H1 (cell line): Measurements from ENCODE around the gene FAM177A1. TPM values are rescaled to one million over a fixed set of nuclear protein-coding genes. Genes with fewer than 3 reads are reported as not detected.

Experiments used
- CTCF ChIA-PET: fragments of 300-600 bp; sonication (Branson Sonifier 250); formaldehyde crosslinking; loops from one replicate; lab custom pipeline; 2021; ENCODE audit not compliant: partially characterized antibody; lab: Charles Lee
- POLR2A ChIA-PET: fragments of 300-600 bp; sonication (Branson Sonifier 250); formaldehyde crosslinking; loops from one replicate; lab custom pipeline; 2021; ENCODE audit warnings: inconsistent platforms; ENCODE audit not compliant: partially characterized antibody; lab: Charles Lee
- DNase-seq, 2 experiments: peaks; one replicate each; pipeline versions ENCODE4 v3.0.0 to v3.0.0-alpha.2; 2010 to 2022; ENCODE audit warnings: low spot score in 2 of 2, low read depth in 1 of 2, mixed read lengths in 1 of 2
- FAIRE-seq: peaks from 2 replicates; lab custom pipeline; 2011; peaks lifted over from hg19 to GRCh38; lab: Jason Lieb, UNC
- H2AFZ ChIP-seq: 2 replicates; pipeline ENCODE4 v1.8.1; 2012; ENCODE audit warnings: low read length, inconsistent platforms
- H2AK5ac ChIP-seq: 2 replicates; pipeline ENCODE4 v1.6.1; 2013; ENCODE audit warnings: low read depth, low read length
- H2BK120ac ChIP-seq: replicated peaks from 2 replicates; pipeline ENCODE3; 2013; ENCODE audit warnings: low read depth, low read length, inconsistent platforms
- H2BK12ac ChIP-seq: 2 replicates; pipeline ENCODE4 v1.6.1; 2013; ENCODE audit warnings: low read depth, low read length
- H2BK15ac ChIP-seq: 2 replicates; pipeline ENCODE4 v1.6.1; 2013; ENCODE audit warnings: low read length
- H2BK20ac ChIP-seq: 2 replicates; pipeline ENCODE4 v1.6.1; 2013; ENCODE audit warnings: low read length
- H2BK5ac ChIP-seq: 2 replicates; pipeline ENCODE4 v1.6.1; 2013; ENCODE audit warnings: low read depth, low read length
- H3K14ac ChIP-seq: 2 replicates; pipeline ENCODE4 v1.6.1; 2013; ENCODE audit warnings: inconsistent platforms; ENCODE audit not compliant: insufficient read length
- H3K18ac ChIP-seq: 2 replicates; pipeline ENCODE4 v1.6.1; 2013; ENCODE audit warnings: low read length; ENCODE audit errors: extremely low read depth
- H3K23ac ChIP-seq: 2 replicates; pipeline ENCODE4 v1.6.1; 2013; ENCODE audit warnings: inconsistent platforms; ENCODE audit not compliant: insufficient read length
- H3K23me2 ChIP-seq: 2 replicates; pipeline ENCODE4 v1.6.1; 2013; ENCODE audit warnings: low read depth, low read length
- H3K27ac ChIP-seq: 2 replicates; pipeline ENCODE4 v1.6.1; 2011; ENCODE audit warnings: low read depth, low read length, inconsistent platforms
- H3K27me3 ChIP-seq, 4 experiments: replicated peaks in 1 of 4; 1 replicate in 1 of 4; 2 replicates in 3 of 4; pipeline versions ENCODE4 v1.6.1 to v1.8.1; 2011 to 2013; ENCODE audit warnings: low read length in 3 of 4, mild to moderate bottlenecking in 3 of 4, inconsistent platforms in 2 of 4, mixed read lengths in 2 of 4, moderate library complexity in 1 of 4; ENCODE audit not compliant: control insufficient read depth in 3 of 4, insufficient read depth in 3 of 4; ENCODE audit errors: extremely low read depth in 1 of 4
- H3K36me3 ChIP-seq, 4 experiments: 2 replicates each; pipeline versions ENCODE4 v1.6.1 to v1.8.1; 2011 to 2013; ENCODE audit warnings: mild to moderate bottlenecking in 4 of 4, low read length in 3 of 4, moderate library complexity in 2 of 4, control low read depth in 1 of 4, inconsistent platforms in 1 of 4; ENCODE audit not compliant: insufficient read depth in 4 of 4, control insufficient read depth in 2 of 4
- H3K4ac ChIP-seq: replicated peaks from 2 replicates; pipeline ENCODE3; 2013; ENCODE audit warnings: low read length, low read depth, mixed read lengths, inconsistent platforms; ENCODE audit not compliant: insufficient read length
- H3K4me1 ChIP-seq, 4 experiments: replicated peaks in 1 of 4; 1 replicate in 1 of 4; 2 replicates in 3 of 4; pipeline versions ENCODE4 v1.6.1 to v1.8.1; 2011 to 2013; ENCODE audit warnings: low read length in 3 of 4, inconsistent platforms in 2 of 4, mixed read lengths in 1 of 4; ENCODE audit not compliant: insufficient read depth in 4 of 4, control insufficient read depth in 3 of 4
- H3K4me2 ChIP-seq, 2 experiments: 2 replicates each; pipeline versions ENCODE4 v1.6.1 to v1.8.1; 2011 to 2013; ENCODE audit warnings: low read depth in 2 of 2, low read length in 2 of 2, control low read depth in 1 of 2, inconsistent platforms in 1 of 2, mild to moderate bottlenecking in 1 of 2; ENCODE audit not compliant: insufficient read depth in 1 of 2
- H3K4me3 ChIP-seq, 4 experiments: fragments of 200-600, 300-600 bp in 1 of 4; sonication (generic), shearing (Covaris generic), sonication (Bioruptor Twin) in 1 of 4; 2 replicates each; pipeline versions ENCODE4 v1.5.1 to v1.8.1; 2011 to 2016; ENCODE audit warnings: low read length in 4 of 4, low read depth in 3 of 4, control low read depth in 2 of 4, inconsistent platforms in 2 of 4, mild to moderate bottlenecking in 2 of 4, mixed read lengths in 1 of 4, moderate library complexity in 1 of 4; ENCODE audit not compliant: insufficient read depth in 2 of 4; ENCODE audit errors: extremely low read depth in 1 of 4
- H3K56ac ChIP-seq: replicated peaks from 2 replicates; pipeline ENCODE3; 2013; ENCODE audit warnings: low read depth, mild to moderate bottlenecking, mixed read lengths, low read length, inconsistent platforms; ENCODE audit not compliant: insufficient read length
- H3K79me1 ChIP-seq: 2 replicates; pipeline ENCODE4 v1.6.1; 2013; ENCODE audit warnings: low read depth, low read length, control low read depth
- H3K79me2 ChIP-seq, 2 experiments: 2 replicates each; pipeline versions ENCODE4 v1.6.1 to v1.8.1; 2012 to 2013; ENCODE audit warnings: low read length in 2 of 2, mild to moderate bottlenecking in 2 of 2, inconsistent platforms in 1 of 2; ENCODE audit not compliant: insufficient read depth in 2 of 2, control insufficient read depth in 1 of 2
- H3K9ac ChIP-seq, 4 experiments: replicated peaks in 1 of 4; 1 replicate in 1 of 4; 2 replicates in 3 of 4; pipeline versions ENCODE4 v1.6.1 to v1.8.1; 2011 to 2013; ENCODE audit warnings: low read depth in 3 of 4, low read length in 3 of 4, control low read depth in 2 of 4, mild to moderate bottlenecking in 2 of 4, moderate library complexity in 2 of 4, inconsistent platforms in 1 of 4; ENCODE audit errors: extremely low read depth in 1 of 4
- H3K9me3 ChIP-seq, 2 experiments: 2 replicates each; pipeline versions ENCODE4 v1.6.1 to v1.8.1; 2012 to 2013; ENCODE audit warnings: mild to moderate bottlenecking in 2 of 2, moderate library complexity in 2 of 2, control low read depth in 1 of 2, inconsistent platforms in 1 of 2, low read depth in 1 of 2, low read length in 1 of 2, mixed read lengths in 1 of 2; ENCODE audit not compliant: insufficient read depth in 2 of 2
- H4K20me1 ChIP-seq, 2 experiments: replicated peaks in 1 of 2; 2 replicates each; pipeline versions ENCODE3 to v1.8.1; 2011 to 2013; ENCODE audit warnings: inconsistent platforms in 2 of 2, low read length in 2 of 2, mild to moderate bottlenecking in 1 of 2; ENCODE audit not compliant: insufficient read depth in 2 of 2, control insufficient read depth in 1 of 2
- H4K5ac ChIP-seq: 2 replicates; pipeline ENCODE4 v1.6.1; 2013; ENCODE audit warnings: low read length, low read depth, mixed read lengths, inconsistent platforms; ENCODE audit not compliant: insufficient read length
- H4K8ac ChIP-seq: 2 replicates; pipeline ENCODE4 v1.8.0; 2013; ENCODE audit warnings: mild to moderate bottlenecking, moderate library complexity, low read length, inconsistent platforms; ENCODE audit not compliant: insufficient read depth; ENCODE audit errors: extremely low read depth
- H4K91ac ChIP-seq: replicated peaks from 2 replicates; pipeline ENCODE3; 2013; ENCODE audit warnings: low read length, mixed read lengths, inconsistent platforms; ENCODE audit not compliant: insufficient read length
- ATF3 ChIP-seq: IDR thresholded peaks from 2 replicates; pipeline ENCODE4 v1.6.1; 2011; ENCODE audit warnings: low read depth, mild to moderate bottlenecking, low read length; ENCODE audit not compliant: insufficient read depth
- BCL11A ChIP-seq, 2 experiments: IDR thresholded peaks; one replicate each; pipeline ENCODE4 v1.6.1; 2011; ENCODE audit warnings: low read depth in 2 of 2, low read length in 2 of 2, mild to moderate bottlenecking in 2 of 2
- CEBPB ChIP-seq: IDR thresholded peaks from 2 replicates; pipeline ENCODE4 v1.6.1; 2012; ENCODE audit warnings: low read depth, low read length
- CREB1 ChIP-seq: IDR thresholded peaks from 2 replicates; pipeline ENCODE4 v1.6.1; 2012; ENCODE audit warnings: inconsistent platforms
- JUND ChIP-seq: IDR thresholded peaks from 2 replicates; pipeline ENCODE4 v1.6.1; 2011; ENCODE audit warnings: mild to moderate bottlenecking, improper control_type of control experiment, low read length
- POLR2AphosphoS5 ChIP-seq: IDR thresholded peaks from 2 replicates; pipeline ENCODE4 v1.6.1; 2011; ENCODE audit warnings: low read depth, low read length
- POU5F1 ChIP-seq: IDR thresholded peaks from 2 replicates; pipeline ENCODE4 v1.6.1; 2011; ENCODE audit warnings: low read depth, mild to moderate bottlenecking, low read length, moderate library complexity
- WGBS, 2 experiments: shearing (Covaris generic) in 1 of 2; methylation state at CpG; one replicate each; pipeline versions ENCODE4 v1.1.6 to v1.1.7; 2013 to 2015; ENCODE audit warnings: low lambda C conversion rate in 2 of 2, mixed read lengths in 2 of 2, inconsistent platforms in 1 of 2, low coverage in 1 of 2, missing lambda C conversion rate in 1 of 2; ENCODE audit not compliant: insufficient replicate concordance in 2 of 2, insufficient coverage in 1 of 2, insufficient read length in 1 of 2; ENCODE audit errors: extremely low coverage in 1 of 2, missing lambda C conversion rate in 1 of 2; 5-methylcytosine and 5-hydroxymethylcytosine counted together
- polyA plus RNA-seq, 7 experiments: library from polyadenylated mRNA; depleted of rRNA in 3 of 7; stranded (reverse) in 5 of 7; unstranded in 2 of 7; fragments of >200 nt in 5 of 7; fragments of 200-250 nt in 2 of 7; gene quantifications; 1 replicate in 5 of 7; 2 replicates in 1 of 7; 4 replicates in 1 of 7; pipeline versions ENCODE4 v1.2.1 to v1.2.3, GENCODE V29; 2011 to 2013; ENCODE audit warnings: missing spikeins in 2 of 7, mixed read lengths in 2 of 7
- total RNA-seq: library from RNA; stranded (reverse); fragmentation: NEBNext Ultra II Directional; extraction: Animal tissue kit (Norgen Biotek cat#: 25700); gene quantifications from 2 replicates; pipeline ENCODE4 v1.2.1, GENCODE V29; 2021

FAM177A1 gene
- total and polyA plus RNA-seq, 2 of the 8 experiments (the other 6 are each of a cell fraction or from before 2014, with no cell fraction given): 11.3 to 34.0 TPM

- H4K8ac ChIP-seq: no peak overlapping the region
- no peak overlapping the region for H2AFZ ChIP-seq
- H3K14ac ChIP-seq: no peak overlapping the region
- H3K23me2 ChIP-seq: peaks cover 3% of the 10 kb centered on the region; the same call in 1 of the 2 replicates
- CTCF ChIA-PET: interaction anchor here (0.9 to 2.1 kb wide), 2 partner anchors 13 to 17 kb away, joined by 3 to 6 read pairs; no protein-coding TSS in a partner anchor
- peaks cover 0 to 4% (median 2%) of the 10 kb centered on the region in 4 experiments; a peak in 3 of 7 replicates for H3K4me1 ChIP-seq
- no peak overlapping the region for H2BK15ac ChIP-seq
- TF ChIP-seq POLR2AphosphoS5: no peak
- no peak for TF ChIP-seq CREB1
- no peak for TF ChIP-seq BCL11A (IDR thresholded peaks at IDR 0.05; ENCODE audit: low read depth in 2 of 2, low read length in 2 of 2)
- no peak for TF ChIP-seq ATF3
- no peak for TF ChIP-seq CEBPB
- no peak for TF ChIP-seq JUND
- TF ChIP-seq POU5F1: no peak
- no peaks in the 10 kb centered on the region for H3K27me3 ChIP-seq
- no peak overlapping the region for H4K5ac ChIP-seq
- FAIRE-seq: no peak
- H4K91ac ChIP-seq: no peak overlapping the region
- no peaks in the 10 kb centered on the region for H4K20me1 ChIP-seq
- WGBS, 2 experiments: 63% methylated on average over 3 of the region's 3 CpGs; no CpG with 5 or more reads in 1 of the 2 experiments
- no peak overlapping the region for H2BK120ac ChIP-seq
- no peak overlapping the region for H2BK5ac ChIP-seq
- no peak overlapping the region for H2AK5ac ChIP-seq
- no peak overlapping the region for H3K56ac ChIP-seq
- peak overlapping the region in 1 of 4 experiments; percentile 99; a peak in 1 of 7 replicates for H3K9ac ChIP-seq
- no peak overlapping the region for H3K4ac ChIP-seq
- peak overlapping the region; percentile 90 to 97 (median 93); a peak in 7 of 8 replicates for H3K4me3 ChIP-seq
- H3K9me3 ChIP-seq: no peaks in the 10 kb centered on the region
- H3K23ac ChIP-seq: no peak overlapping the region
- POLR2A ChIA-PET: interaction anchor here (0.8 to 3.0 kb wide), 8 partner anchors 10 to 286 kb away, joined by 3 to 19 read pairs (median 4); partner anchors contain the start of genes FAM177A1, NFKBIA and SRP54
- no peak overlapping the region for H2BK12ac ChIP-seq
- H3K36me3 ChIP-seq: peaks cover 0 to 8% (median 2%) of the 10 kb centered on the region in 4 experiments; a peak in 1 of 8 replicates
- H3K79me2 ChIP-seq: peaks cover 0 to 14% of the 10 kb centered on the region in 2 experiments; a peak in 1 of 4 replicates
- H3K79me1 ChIP-seq: no peaks in the 10 kb centered on the region; the same call in 1 of the 2 replicates
- H3K27ac ChIP-seq: no peak overlapping the region
- H3K18ac ChIP-seq: no peak overlapping the region
- H3K4me2 ChIP-seq: peak overlapping the region; percentile 83 to 97
- H2BK20ac ChIP-seq: no peak overlapping the region
- no peak for DNase-seq
Observed at GRCh38 chr14:35123388-35123703, 77.3 kb downstream of the FAM177A1 start.
